ENCODE measurements around the gene CLDN18. TPM values are rescaled to one million over a fixed set of nuclear protein-coding genes. Genes with fewer than 3 reads are reported as not detected.

Gene CLDN18
- total RNA-seq, 1 experiment from 2014 or later, result 0.08 TPM

- Histone ChIP-seq H3K36me3 (ENCODE audit: control insufficient read depth, insufficient read depth, low read length) (no peaks in the 10 kb centered on the region), H3K27ac (ENCODE audit: low read length) (no peak overlapping the region), H3K4me3 (ENCODE audit: low read depth in 2 of 2, low read length in 2 of 2) (no peak overlapping the region), H3K4me1 (ENCODE audit: control insufficient read depth, insufficient read depth, low read length) (no peaks in the 10 kb centered on the region), H3K27me3 (ENCODE audit: control insufficient read depth, insufficient read depth, low read length) (peaks cover 5% of the 10 kb centered on the region), H3K9me3 (ENCODE audit: control insufficient read depth, insufficient read depth, low read depth, low read length) (no peaks in the 10 kb centered on the region)
- in situ Hi-C loops (cut with HindIII; ENCODE audit: low pct_unique_long_range_greater_than_20kb, low sequenced_read_pairs) (no loop called here), intact Hi-C loops (cut with micrococcal nuclease; ENCODE audit: unreplicated experiment) (no loop called here)
- no peak for DNase-seq (ENCODE audit: low read depth, low spot score)
- ATAC-seq, result no peak
- CTCF ChIA-PET, result no interaction called here
- POLR2A ChIA-PET, result interaction anchor here (0.9 kb wide), 1 partner anchor 10 kb away, joined by 3 read pairs; no protein-coding TSS in a partner anchor
- no peak for TF ChIP-seq REST (IDR thresholded peaks at IDR 0.05; ENCODE audit: insufficient read depth in 1 of 2, low read depth in 2 of 2, low read length in 1 of 2)
- no peak for TF ChIP-seq SIN3A (IDR thresholded peaks at IDR 0.05; ENCODE audit: borderline replicate concordance, insufficient read depth, low read depth, low read length)
- no peak for TF ChIP-seq CTCF (IDR thresholded peaks at IDR 0.05)
- no peak for TF ChIP-seq POLR2AphosphoS5 (IDR thresholded peaks at IDR 0.05; ENCODE audit: low read depth, low read length)
- no peak for TF ChIP-seq TCF7L2 (IDR thresholded peaks at IDR 0.05; ENCODE audit: low read depth, low read length)
- BruUV-seq (replicated peaks), result no TSS peak
Observed at GRCh38 chr3:138038725-138039462, 28.9 kb downstream of the CLDN18 start.

- no TSS peak for BruUV-seq (replicated peaks)
- POLR2A ChIA-PET, result no interaction called here
- intact Hi-C loops (cut with micrococcal nuclease; ENCODE audit: unreplicated experiment), result no loop called here
Observed at GRCh38 chr3:138042043-138042442, 32.1 kb downstream of the CLDN18 start.

More at GRCh38 chr3:138042043-138042442, 32.1 kb downstream of the CLDN18 start:
- DNase-seq (ENCODE audit: low read depth, low spot score), result no peak
- H3K27ac ChIP-seq (ENCODE audit: low read length), result no peak overlapping the region
- no peaks in the 10 kb centered on the region for H3K36me3 ChIP-seq (ENCODE audit: control insufficient read depth, insufficient read depth, low read length)
- in situ Hi-C loops (cut with HindIII; ENCODE audit: low pct_unique_long_range_greater_than_20kb, low sequenced_read_pairs), result no loop called here
- TF ChIP-seq REST (IDR thresholded peaks at IDR 0.05; ENCODE audit: insufficient read depth in 1 of 2, low read depth in 2 of 2, low read length in 1 of 2) (no peak), TCF7L2 (IDR thresholded peaks at IDR 0.05; ENCODE audit: low read depth, low read length) (no peak), CTCF (IDR thresholded peaks at IDR 0.05) (no peak), POLR2AphosphoS5 (IDR thresholded peaks at IDR 0.05; ENCODE audit: low read depth, low read length) (no peak), SIN3A (IDR thresholded peaks at IDR 0.05; ENCODE audit: borderline replicate concordance, insufficient read depth, low read depth, low read length) (no peak)
- H3K9me3 ChIP-seq (ENCODE audit: control insufficient read depth, insufficient read depth, low read depth, low read length), result no peaks in the 10 kb centered on the region
- H3K4me3 ChIP-seq (ENCODE audit: low read depth in 2 of 2, low read length in 2 of 2), result no peak overlapping the region
- H3K27me3 ChIP-seq (ENCODE audit: control insufficient read depth, insufficient read depth, low read length), result peaks cover 5% of the 10 kb centered on the region
- ATAC-seq, result no peak
- CTCF ChIA-PET, result no interaction called here
- no peaks in the 10 kb centered on the region for H3K4me1 ChIP-seq (ENCODE audit: control insufficient read depth, insufficient read depth, low read length)
